ENCODE measurements around the gene KBTBD3.

- TF ChIP-seq CTCF (IDR thresholded peaks at IDR 0.05) (no peak), POLR2A (IDR thresholded peaks at IDR 0.05) (no peak)
These were observed 64.4 kb downstream of the KBTBD3 start for GRCh38 chr11:106012744-106013143.
